ENCODE measurements around the gene TMEM201.

Gene TMEM201

GRCh38 chr1:9654051-9654833 is 65.5 kb downstream of the TMEM201 start:
- DNase-seq, result no peak

GRCh38 chr1:9654834-9655723 is 66.4 kb downstream of the TMEM201 start:
- DNase-seq, result no peak

- no peak for DNase-seq
Measured at GRCh38 chr1:9655836-9656235, 67.1 kb downstream of the TMEM201 start.

GRCh38 chr1:9657521-9658032 is 68.9 kb downstream of the TMEM201 start:
- no peak for DNase-seq

- DNase-seq, result no peak
Measured at GRCh38 chr1:9658199-9658598, 69.5 kb downstream of the TMEM201 start.

- DNase-seq, result no peak
Measured at GRCh38 chr1:9659328-9659727, 70.6 kb downstream of the TMEM201 start.

- no peak for DNase-seq
Measured at GRCh38 chr1:9663257-9663656, 74.5 kb downstream of the TMEM201 start.

Measured in NCI-H524 (cell line).